Measurements from ENCODE around the gene GNG4.

DNA sequence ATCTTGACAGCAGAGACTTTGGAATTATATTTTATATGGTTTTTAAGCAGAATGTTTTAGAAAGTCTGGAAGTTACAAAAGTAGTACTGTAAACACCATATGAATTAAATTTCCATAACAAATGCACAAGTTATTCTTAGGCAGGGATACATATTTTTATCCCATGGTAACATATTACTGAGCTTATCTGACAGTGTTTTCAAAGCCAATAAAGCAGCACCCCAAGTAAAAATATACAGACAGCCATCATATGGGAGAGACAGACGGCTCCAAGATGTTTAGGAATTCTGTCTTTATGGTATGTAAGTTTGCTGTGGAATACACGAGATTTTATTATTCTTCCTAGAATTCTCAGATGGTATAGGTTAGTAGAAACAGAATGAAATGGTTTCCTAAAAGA, 12.0 kb upstream of the GNG4 start:
- TF ChIP-seq EZH2 (IDR thresholded peaks at IDR 0.05; ENCODE audit: borderline replicate concordance, control insufficient read depth, low read depth, low read length): no peak
- TF ChIP-seq EP300 (IDR thresholded peaks at IDR 0.05; ENCODE audit: borderline replicate concordance in 1 of 2, control insufficient read depth in 1 of 2, low read depth in 2 of 2, low read length in 2 of 2): no peak
- TF ChIP-seq MTA3 (IDR thresholded peaks at IDR 0.05; ENCODE audit: borderline replicate concordance, low read length): no peak
- TF ChIP-seq, protein P1, sequence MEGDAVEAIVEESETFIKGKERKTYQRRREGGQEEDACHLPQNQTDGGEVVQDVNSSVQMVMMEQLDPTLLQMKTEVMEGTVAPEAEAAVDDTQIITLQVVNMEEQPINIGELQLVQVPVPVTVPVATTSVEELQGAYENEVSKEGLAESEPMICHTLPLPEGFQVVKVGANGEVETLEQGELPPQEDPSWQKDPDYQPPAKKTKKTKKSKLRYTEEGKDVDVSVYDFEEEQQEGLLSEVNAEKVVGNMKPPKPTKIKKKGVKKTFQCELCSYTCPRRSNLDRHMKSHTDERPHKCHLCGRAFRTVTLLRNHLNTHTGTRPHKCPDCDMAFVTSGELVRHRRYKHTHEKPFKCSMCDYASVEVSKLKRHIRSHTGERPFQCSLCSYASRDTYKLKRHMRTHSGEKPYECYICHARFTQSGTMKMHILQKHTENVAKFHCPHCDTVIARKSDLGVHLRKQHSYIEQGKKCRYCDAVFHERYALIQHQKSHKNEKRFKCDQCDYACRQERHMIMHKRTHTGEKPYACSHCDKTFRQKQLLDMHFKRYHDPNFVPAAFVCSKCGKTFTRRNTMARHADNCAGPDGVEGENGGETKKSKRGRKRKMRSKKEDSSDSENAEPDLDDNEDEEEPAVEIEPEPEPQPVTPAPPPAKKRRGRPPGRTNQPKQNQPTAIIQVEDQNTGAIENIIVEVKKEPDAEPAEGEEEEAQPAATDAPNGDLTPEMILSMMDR (IDR thresholded peaks at IDR 0.05 in 2 of 3, conservative IDR thresholded peaks at IDR 0.05 in 1 of 3; ENCODE audit: control insufficient read depth in 2 of 3, extremely low read depth in 1 of 3, insufficient read depth in 1 of 3, low read depth in 3 of 3, low read length in 3 of 3): no peak
- no peak for TF ChIP-seq CHD2 (IDR thresholded peaks at IDR 0.05; ENCODE audit: borderline replicate concordance, low read depth, low read length)
